ENCODE results near the gene CSPG4. TPM values are rescaled to one million over a fixed set of nuclear protein-coding genes. Genes with fewer than 3 reads are reported as not detected.

The CSPG4 gene
- total RNA-seq, 1 experiment from 2014 or later: 0.20 TPM

- Mint-ChIP-seq H3K36me3 (ENCODE audit: insufficient read depth, unreplicated experiment) (no peaks in the 10 kb centered on the region), H3K4me1 (ENCODE audit: low read depth, unreplicated experiment) (no peaks in the 10 kb centered on the region), H3K4me3 (ENCODE audit: unreplicated experiment) (no peak overlapping the region), H3K9me3 (ENCODE audit: unreplicated experiment) (no peaks in the 10 kb centered on the region), H3K27ac (ENCODE audit: unreplicated experiment) (no peak overlapping the region), H3K27me3 (ENCODE audit: insufficient read depth, unreplicated experiment) (no peaks in the 10 kb centered on the region)
- intact Hi-C loops (cut with micrococcal nuclease; ENCODE audit: unreplicated experiment): no loop called here
- DNase-seq: no peak
- no peak for TF ChIP-seq CTCF (IDR thresholded peaks at IDR 0.05; ENCODE audit: insufficient read depth in 1 of 2, low read depth in 1 of 2, low read length in 1 of 2, severe bottlenecking in 1 of 2, unreplicated experiment in 1 of 2)
- Histone ChIP-seq H3K27me3 (replicated peaks; ENCODE audit: control insufficient read depth, insufficient read depth, low read length) (no peaks in the 10 kb centered on the region), H3K9me3 (no peaks in the 10 kb centered on the region), H3K36me3 (ENCODE audit: control insufficient read depth, insufficient read depth, low read length) (no peaks in the 10 kb centered on the region), H3K4me3 (ENCODE audit: low read depth, low read length) (no peak overlapping the region), H3K4me1 (no peaks in the 10 kb centered on the region)
- CTCF ChIA-PET: interaction anchor here (1.8 kb wide), 1 partner anchor 50 kb away, joined by 6 read pairs; no protein-coding TSS in a partner anchor
- BruUV-seq (replicated peaks): no TSS peak
- POLR2A ChIA-PET: no interaction called here
Observed at GRCh38 chr15:75751891-75752290, 39.2 kb upstream of the CSPG4 start.

DNA sequence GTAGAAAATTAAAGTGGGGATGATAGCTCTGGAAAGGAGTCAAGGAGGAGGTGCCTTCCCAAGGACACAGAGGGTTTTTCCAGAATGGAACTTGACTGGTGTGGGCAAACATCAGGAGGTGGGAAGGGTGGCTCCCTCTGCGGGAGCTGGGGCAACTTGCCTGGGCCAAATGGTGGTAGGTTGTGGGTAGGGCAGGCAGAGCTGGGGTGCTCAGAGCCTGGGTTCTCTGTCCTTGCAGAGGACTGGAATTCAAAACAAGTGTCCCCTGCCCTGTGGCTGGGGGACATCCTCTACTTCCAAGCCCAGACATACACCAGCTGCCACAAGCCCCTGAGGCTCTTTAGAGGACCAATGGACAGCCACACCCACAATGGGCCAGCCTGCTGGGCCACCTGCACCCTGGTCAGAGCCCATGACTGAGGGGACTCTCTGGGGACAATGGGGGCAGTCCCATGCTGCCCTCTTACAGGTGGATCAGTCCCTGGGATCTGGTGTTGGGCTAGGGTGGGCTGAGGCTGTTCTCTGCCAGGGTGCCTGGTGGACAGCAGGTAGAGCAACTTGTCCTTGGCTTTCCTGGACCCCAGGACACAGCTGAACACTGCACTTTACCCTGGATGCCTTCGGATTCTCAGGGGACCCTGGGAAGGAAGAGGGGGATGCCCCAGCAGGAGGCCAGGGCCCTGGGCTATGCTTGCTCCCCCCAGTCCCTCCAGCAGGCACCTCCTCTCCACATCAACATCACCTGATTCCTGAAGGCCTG is 38.6 kb upstream of the CSPG4 start:
- no peaks in the 10 kb centered on the region for H3K36me3 Mint-ChIP-seq (ENCODE audit: insufficient read depth, unreplicated experiment)
- no peak for DNase-seq
- ChIA-PET POLR2A (no interaction called here), CTCF (interaction anchor here (0.9 to 1.8 kb wide), 2 partner anchors 50 to 51 kb away, joined by 3 to 6 read pairs; no protein-coding TSS in a partner anchor)
- H3K4me3 Mint-ChIP-seq (ENCODE audit: unreplicated experiment): no peak overlapping the region
- BruUV-seq (replicated peaks): no TSS peak
- Histone ChIP-seq H3K27me3 (replicated peaks; ENCODE audit: control insufficient read depth, insufficient read depth, low read length) (no peaks in the 10 kb centered on the region), H3K36me3 (ENCODE audit: control insufficient read depth, insufficient read depth, low read length) (no peaks in the 10 kb centered on the region), H3K4me3 (ENCODE audit: low read depth, low read length) (no peak overlapping the region), H3K4me1 (no peaks in the 10 kb centered on the region), H3K9me3 (no peaks in the 10 kb centered on the region)
- H3K27me3 Mint-ChIP-seq (ENCODE audit: insufficient read depth, unreplicated experiment): no peaks in the 10 kb centered on the region
- H3K4me1 Mint-ChIP-seq (ENCODE audit: low read depth, unreplicated experiment): no peaks in the 10 kb centered on the region
- H3K9me3 Mint-ChIP-seq (ENCODE audit: unreplicated experiment): no peaks in the 10 kb centered on the region
- H3K27ac Mint-ChIP-seq (ENCODE audit: unreplicated experiment): no peak overlapping the region
- intact Hi-C loops (cut with micrococcal nuclease; ENCODE audit: unreplicated experiment): no loop called here
- no peak for TF ChIP-seq CTCF (IDR thresholded peaks at IDR 0.05; ENCODE audit: insufficient read depth in 1 of 2, low read depth in 1 of 2, low read length in 1 of 2, severe bottlenecking in 1 of 2, unreplicated experiment in 1 of 2)

DNA sequence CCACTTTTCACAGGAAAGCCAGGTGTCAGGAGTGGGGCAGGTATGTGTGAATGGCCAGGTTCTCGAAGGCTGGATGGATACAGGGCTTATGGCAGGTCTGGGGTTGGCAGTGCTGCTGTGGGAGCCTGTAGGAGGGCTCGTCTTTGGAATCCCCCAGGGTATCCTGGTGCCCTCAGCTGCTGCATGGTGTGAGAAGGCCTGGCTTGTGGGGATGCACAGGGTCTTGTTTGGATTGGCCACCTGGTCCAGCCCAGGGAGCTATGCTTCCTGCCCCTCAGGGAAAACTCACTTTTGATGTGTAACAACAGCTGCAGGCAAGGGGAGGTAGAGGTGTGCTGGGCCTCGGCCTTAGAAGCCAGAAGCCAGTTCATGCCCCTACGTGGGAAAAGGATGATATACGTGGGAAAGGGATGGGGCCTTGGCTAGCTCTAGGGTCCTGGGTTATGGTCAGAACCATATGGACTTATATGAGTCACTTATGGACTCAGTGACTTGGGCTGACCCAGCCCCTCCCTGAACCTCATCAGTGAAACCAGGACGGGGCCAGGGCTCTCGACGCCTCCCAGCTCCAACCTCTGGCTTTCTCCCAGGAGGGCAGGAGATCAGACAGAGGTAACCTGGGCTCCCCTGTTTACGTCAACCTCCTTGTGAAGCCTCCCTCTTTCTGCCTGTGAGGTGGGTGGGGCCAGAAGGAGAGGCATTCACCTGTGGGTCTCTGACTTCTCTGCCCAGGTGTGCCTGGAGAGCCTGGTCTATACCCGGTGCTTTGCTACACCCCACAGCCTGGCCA is 37.8 kb upstream of the CSPG4 start:
- no TSS peak for BruUV-seq (replicated peaks)
- H3K36me3 Mint-ChIP-seq (ENCODE audit: insufficient read depth, unreplicated experiment): no peaks in the 10 kb centered on the region
- H3K4me3 ChIP-seq (ENCODE audit: low read depth, low read length): no peak overlapping the region
- no peaks in the 10 kb centered on the region for H3K4me1 ChIP-seq
- no peaks in the 10 kb centered on the region for H3K9me3 Mint-ChIP-seq (ENCODE audit: unreplicated experiment)
- POLR2A ChIA-PET: interaction anchor here (0.6 kb wide), 1 partner anchor 103 kb away, joined by 8 read pairs; the partner anchor contains the start of gene SNX33
- no peaks in the 10 kb centered on the region for H3K9me3 ChIP-seq
- intact Hi-C loops (cut with micrococcal nuclease; ENCODE audit: unreplicated experiment): no loop called here
- no peak for TF ChIP-seq CTCF (IDR thresholded peaks at IDR 0.05; ENCODE audit: insufficient read depth in 1 of 2, low read depth in 1 of 2, low read length in 1 of 2, severe bottlenecking in 1 of 2, unreplicated experiment in 1 of 2)
- DNase-seq: peak in 1 of 2 experiments; percentile 20
- no peak overlapping the region for H3K27ac Mint-ChIP-seq (ENCODE audit: unreplicated experiment)
- no peaks in the 10 kb centered on the region for H3K36me3 ChIP-seq (ENCODE audit: control insufficient read depth, insufficient read depth, low read length)
- CTCF ChIA-PET: interaction anchor here (0.9 kb wide), 1 partner anchor 51 kb away, joined by 3 read pairs; no protein-coding TSS in a partner anchor
- H3K27me3 ChIP-seq (replicated peaks; ENCODE audit: control insufficient read depth, insufficient read depth, low read length): no peaks in the 10 kb centered on the region
- H3K4me1 Mint-ChIP-seq (ENCODE audit: low read depth, unreplicated experiment): no peaks in the 10 kb centered on the region
- no peaks in the 10 kb centered on the region for H3K27me3 Mint-ChIP-seq (ENCODE audit: insufficient read depth, unreplicated experiment)
- H3K4me3 Mint-ChIP-seq (ENCODE audit: unreplicated experiment): no peak overlapping the region
